Caki2 (cell line): ENCODE data around the gene MBD2. TPM values are rescaled to one million over a fixed set of nuclear protein-coding genes. Genes with fewer than 3 reads are reported as not detected.
"Not testable (repeated sequence)": the region's sequence is repeated elsewhere in the genome, so short reads cannot be mapped to it uniquely, and the experiment has no call there.

ENCODE experiments used
- DNase-seq: peaks from one replicate; pipeline ENCODE4 v3.0.0-alpha.2; 2015; ENCODE audit warnings: low read depth
- in situ Hi-C: cut with HindIII; loops from 2 replicates; pipeline ENCODE4 v1.10.0; 2016; ENCODE audit warnings: low sequenced_read_pairs, low pct_unique_long_range_greater_than_20kb, mixed read lengths
- total RNA-seq: library from RNA; depleted of rRNA; stranded (reverse); fragments of >200 nt; shearing (Covaris generic); gene quantifications from 2 replicates; pipeline ENCODE4 v1.2.3, GENCODE V29; 2014; ENCODE audit warnings: low replicate concordance; rRNA removed

Gene MBD2
- total RNA-seq = 19.5 and 24.1 TPM in 2 replicates

GRCh38 chr18:54224379-54225014, at the start of gene MBD2:
Gene MBD2 (minus strand): TSS chr18:54224669. CDS start chr18:54224559, 110 bp downstream.
- in situ Hi-C loops = no loop called here
- peak; percentile 92 for DNase-seq

GRCh38 chr18:54269893-54270844, 45.7 kb upstream of the MBD2 start:
- in situ Hi-C loops = no loop called here
- DNase-seq = no peak

GRCh38 chr18:54268751-54269150, 44.3 kb upstream of the MBD2 start:
- DNase-seq = no peak
- in situ Hi-C loops = no loop called here

GRCh38 chr18:54267701-54268100, 43.2 kb upstream of the MBD2 start:
- DNase-seq = no peak
- in situ Hi-C loops = no loop called here

GRCh38 chr18:54263904-54264336, 39.5 kb upstream of the MBD2 start:
- DNase-seq = no peak
- in situ Hi-C loops = no loop called here

- DNase-seq = no peak
- in situ Hi-C loops = no loop called here
Measured at GRCh38 chr18:54261894-54262293, 37.4 kb upstream of the MBD2 start.

- DNase-seq = no peak
- in situ Hi-C loops = no loop called here
Measured at GRCh38 chr18:54260396-54261072, 36.1 kb upstream of the MBD2 start.

GRCh38 chr18:54257818-54258217, 33.3 kb upstream of the MBD2 start:
- in situ Hi-C loops, DNase-seq: not testable (repeated sequence)

GRCh38 chr18:54257015-54257414, 32.5 kb upstream of the MBD2 start:
- in situ Hi-C loops = no loop called here
- DNase-seq = no peak

GRCh38 chr18:54255141-54255540, 30.7 kb upstream of the MBD2 start:
- in situ Hi-C loops = no loop called here
- DNase-seq = no peak

GRCh38 chr18:54254265-54254758, 29.8 kb upstream of the MBD2 start:
- in situ Hi-C loops = no loop called here
- peak; percentile 14 for DNase-seq

- DNase-seq = no peak
Measured at GRCh38 chr18:54251606-54252390, 27.3 kb upstream of the MBD2 start.

GRCh38 chr18:54250846-54251261, 26.4 kb upstream of the MBD2 start:
- in situ Hi-C loops = no loop called here
- no peak for DNase-seq

More at GRCh38 chr18:54251606-54252390, 27.3 kb upstream of the MBD2 start:
- in situ Hi-C loops = no loop called here

GRCh38 chr18:54247511-54248175, 23.2 kb upstream of the MBD2 start:
- DNase-seq = no peak
- in situ Hi-C loops = no loop called here

GRCh38 chr18:54242327-54242726, 17.9 kb upstream of the MBD2 start:
- no peak for DNase-seq

GRCh38 chr18:54241483-54241882, 17.0 kb upstream of the MBD2 start:
- no peak for DNase-seq
- in situ Hi-C loops = no loop called here

More at GRCh38 chr18:54242327-54242726, 17.9 kb upstream of the MBD2 start:
- in situ Hi-C loops = no loop called here

GRCh38 chr18:54240629-54241107, 16.2 kb upstream of the MBD2 start:
- no peak for DNase-seq
- in situ Hi-C loops = no loop called here
